Measurements from ENCODE around the gene DIAPH2. TPM values are rescaled to one million over a fixed set of nuclear protein-coding genes. Genes with fewer than 3 reads are reported as not detected.

DIAPH2 gene
- total RNA-seq, 2 experiments from 2014 or later, result 11.0 to 11.8 TPM

- H3K27me3 Mint-ChIP-seq, result no peaks in the 10 kb centered on the region
- H3K4me1 Mint-ChIP-seq, result no peaks in the 10 kb centered on the region
- POLR2A ChIA-PET, result no interaction called here
- H3K27ac Mint-ChIP-seq, result no peak overlapping the region
- no peaks in the 10 kb centered on the region for H3K36me3 Mint-ChIP-seq (ENCODE audit: low read depth)
- H3K9me3 Mint-ChIP-seq, result no peaks in the 10 kb centered on the region
- no peak overlapping the region for H3K4me3 Mint-ChIP-seq
- DNase-seq, result no peak
- CTCF ChIA-PET, result no interaction called here
These were observed 294.3 kb downstream of the DIAPH2 start for GRCh38 chrX:96978906-96979305.

DNA sequence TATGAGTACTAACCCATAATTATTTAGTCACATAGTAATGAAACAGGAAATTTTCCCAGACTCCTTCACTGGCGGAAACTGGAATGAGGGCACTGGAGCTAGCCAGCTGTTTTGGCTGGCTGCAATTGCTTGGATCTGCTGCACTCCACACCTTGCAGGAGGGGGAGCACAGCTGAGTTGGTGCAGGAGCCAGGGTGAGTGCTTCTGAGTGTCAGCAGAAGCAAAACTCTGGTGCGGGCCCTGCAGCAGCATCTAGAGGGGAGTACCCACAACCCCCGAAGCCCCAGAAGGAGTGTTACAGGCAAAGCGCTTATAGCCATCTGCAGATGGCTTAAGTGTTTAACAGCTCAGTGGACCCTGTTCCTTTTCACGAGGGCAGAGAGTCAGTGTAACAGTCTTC lies 295.1 kb downstream of the DIAPH2 start:
- H3K9me3 Mint-ChIP-seq, result no peaks in the 10 kb centered on the region
- CTCF ChIA-PET, result no interaction called here
- H3K4me3 Mint-ChIP-seq, result no peak overlapping the region
- no peaks in the 10 kb centered on the region for H3K4me1 Mint-ChIP-seq
- no peak overlapping the region for H3K27ac Mint-ChIP-seq
- POLR2A ChIA-PET, result no interaction called here
- no peaks in the 10 kb centered on the region for H3K36me3 Mint-ChIP-seq (ENCODE audit: low read depth)
- DNase-seq, result no peak
- H3K27me3 Mint-ChIP-seq, result no peaks in the 10 kb centered on the region

- no peaks in the 10 kb centered on the region for H3K4me1 Mint-ChIP-seq
- ChIA-PET CTCF (no interaction called here), POLR2A (no interaction called here)
- no peaks in the 10 kb centered on the region for H3K27me3 Mint-ChIP-seq
- H3K36me3 Mint-ChIP-seq (ENCODE audit: low read depth), result no peaks in the 10 kb centered on the region
- H3K9me3 Mint-ChIP-seq, result no peaks in the 10 kb centered on the region
- no peak for DNase-seq
- no peak overlapping the region for H3K4me3 Mint-ChIP-seq
- no peak overlapping the region for H3K27ac Mint-ChIP-seq
These were observed 297.5 kb downstream of the DIAPH2 start for GRCh38 chrX:96982161-96982560.

DNA sequence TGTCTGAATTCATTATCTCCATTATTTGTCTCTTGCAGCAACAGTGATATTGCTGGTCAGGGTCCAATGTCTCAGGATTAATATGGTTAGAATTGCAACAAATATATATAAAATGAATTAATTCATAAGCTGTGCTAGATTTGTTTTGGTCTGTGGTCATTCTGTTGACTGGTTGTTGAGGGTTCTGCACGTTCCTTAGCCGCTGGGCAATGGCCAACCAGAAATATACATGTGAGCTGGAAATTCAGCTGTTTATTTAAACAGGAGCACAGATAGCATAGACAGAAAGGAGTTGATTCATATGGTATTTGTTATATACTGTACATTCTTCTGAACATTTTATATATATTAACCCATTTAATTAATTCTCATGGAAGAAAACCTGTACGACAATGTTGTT lies 299.9 kb downstream of the DIAPH2 start:
- no peak for DNase-seq
- ChIA-PET POLR2A (no interaction called here), CTCF (no interaction called here)
- Mint-ChIP-seq H3K36me3 (ENCODE audit: low read depth) (no peaks in the 10 kb centered on the region), H3K27me3 (no peaks in the 10 kb centered on the region), H3K9me3 (no peaks in the 10 kb centered on the region), H3K4me1 (no peaks in the 10 kb centered on the region), H3K4me3 (no peak overlapping the region), H3K27ac (no peak overlapping the region)

- H3K36me3 Mint-ChIP-seq (ENCODE audit: low read depth), result no peaks in the 10 kb centered on the region
- H3K9me3 Mint-ChIP-seq, result no peaks in the 10 kb centered on the region
- H3K27ac Mint-ChIP-seq, result no peak overlapping the region
- H3K27me3 Mint-ChIP-seq, result no peaks in the 10 kb centered on the region
- no peak overlapping the region for H3K4me3 Mint-ChIP-seq
- H3K4me1 Mint-ChIP-seq, result no peaks in the 10 kb centered on the region
- POLR2A ChIA-PET, result no interaction called here
- DNase-seq, result no peak
- CTCF ChIA-PET, result no interaction called here
These were observed 300.4 kb downstream of the DIAPH2 start for GRCh38 chrX:96985046-96985445.

DNA sequence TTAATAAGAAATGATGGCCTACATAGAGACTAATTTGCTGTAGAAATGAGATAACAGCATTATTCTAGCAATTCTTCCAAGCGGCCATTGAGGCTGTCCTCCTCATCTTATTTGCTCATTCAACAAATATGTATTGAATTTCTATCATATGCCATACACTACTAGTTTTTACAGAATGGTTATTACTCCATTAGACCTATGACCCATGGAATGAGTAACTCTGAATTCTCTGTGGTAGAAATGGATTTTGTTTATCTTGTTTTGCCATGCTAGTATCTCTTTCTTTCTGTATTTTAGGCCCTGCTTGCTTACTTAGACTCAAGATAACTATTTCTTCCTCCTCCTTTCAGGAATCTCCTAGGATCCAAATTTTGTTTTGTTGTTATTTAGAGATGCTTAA lies 302.6 kb downstream of the DIAPH2 start:
- POLR2A ChIA-PET, result no interaction called here
- Mint-ChIP-seq H3K27me3 (no peaks in the 10 kb centered on the region), H3K9me3 (no peaks in the 10 kb centered on the region), H3K27ac (no peak overlapping the region), H3K4me1 (no peaks in the 10 kb centered on the region), H3K4me3 (no peak overlapping the region), H3K36me3 (ENCODE audit: low read depth) (no peaks in the 10 kb centered on the region)
- CTCF ChIA-PET, result no interaction called here
- DNase-seq, result no peak

- POLR2A ChIA-PET, result no interaction called here
- no peaks in the 10 kb centered on the region for H3K36me3 Mint-ChIP-seq (ENCODE audit: low read depth)
These were observed 305.4 kb downstream of the DIAPH2 start for GRCh38 chrX:96989830-96990571.

DNA sequence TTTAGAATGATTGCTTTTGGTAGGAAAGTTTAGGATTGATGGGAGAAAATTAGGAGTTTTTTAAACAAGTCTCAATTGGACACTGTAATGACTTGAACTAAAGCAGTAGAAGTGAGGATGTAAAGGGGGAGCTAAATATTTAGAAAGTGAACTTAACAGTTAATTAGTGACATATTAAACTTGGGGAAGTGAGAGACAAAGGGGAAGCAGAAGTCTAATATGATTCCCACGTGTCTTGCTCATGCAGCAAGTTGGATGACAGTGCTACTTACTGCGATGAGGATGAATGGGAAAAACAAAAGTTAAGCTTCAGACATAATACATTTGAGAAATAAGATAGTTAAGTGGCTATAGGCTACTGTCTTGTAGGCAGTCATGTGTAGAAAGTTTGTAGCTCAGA lies 309.5 kb downstream of the DIAPH2 start:
- POLR2A ChIA-PET, result no interaction called here

More at GRCh38 chrX:96989830-96990571, 305.4 kb downstream of the DIAPH2 start:
- Mint-ChIP-seq H3K4me3 (no peak overlapping the region), H3K4me1 (no peaks in the 10 kb centered on the region), H3K9me3 (no peaks in the 10 kb centered on the region), H3K27ac (no peak overlapping the region), H3K27me3 (no peaks in the 10 kb centered on the region)
- no peak for DNase-seq
- CTCF ChIA-PET, result no interaction called here

GRCh38 chrX:96997196-96997595 lies 312.6 kb downstream of the DIAPH2 start:
- POLR2A ChIA-PET, result no interaction called here
- CTCF ChIA-PET, result no interaction called here
- H3K36me3 Mint-ChIP-seq (ENCODE audit: low read depth), result no peaks in the 10 kb centered on the region
- no peaks in the 10 kb centered on the region for H3K4me1 Mint-ChIP-seq
- H3K9me3 Mint-ChIP-seq, result no peaks in the 10 kb centered on the region
- DNase-seq, result no peak
- no peak overlapping the region for H3K4me3 Mint-ChIP-seq
- H3K27ac Mint-ChIP-seq, result no peak overlapping the region
- no peaks in the 10 kb centered on the region for H3K27me3 Mint-ChIP-seq

More for the DNA sequence above, 309.5 kb downstream of the DIAPH2 start:
- no peak overlapping the region for H3K4me3 Mint-ChIP-seq
- H3K36me3 Mint-ChIP-seq (ENCODE audit: low read depth), result no peaks in the 10 kb centered on the region
- no peaks in the 10 kb centered on the region for H3K9me3 Mint-ChIP-seq
- H3K27ac Mint-ChIP-seq, result no peak overlapping the region
- no peaks in the 10 kb centered on the region for H3K4me1 Mint-ChIP-seq
- no peak for DNase-seq
- no peaks in the 10 kb centered on the region for H3K27me3 Mint-ChIP-seq
- CTCF ChIA-PET, result no interaction called here

GRCh38 chrX:97000682-97001368 lies 316.2 kb downstream of the DIAPH2 start:
- Mint-ChIP-seq H3K4me1 (no peaks in the 10 kb centered on the region), H3K4me3 (no peak overlapping the region), H3K27ac (no peak overlapping the region), H3K36me3 (ENCODE audit: low read depth) (no peaks in the 10 kb centered on the region), H3K9me3 (no peaks in the 10 kb centered on the region), H3K27me3 (no peaks in the 10 kb centered on the region)
- CTCF ChIA-PET, result no interaction called here
- no peak for DNase-seq
- POLR2A ChIA-PET, result no interaction called here

GRCh38 chrX:97006167-97006566 lies 321.5 kb downstream of the DIAPH2 start:
- ChIA-PET POLR2A (no interaction called here), CTCF (no interaction called here)
- Mint-ChIP-seq H3K36me3 (ENCODE audit: low read depth) (no peaks in the 10 kb centered on the region), H3K4me3 (no peak overlapping the region), H3K27ac (no peak overlapping the region), H3K27me3 (no peaks in the 10 kb centered on the region), H3K9me3 (no peaks in the 10 kb centered on the region), H3K4me1 (no peaks in the 10 kb centered on the region)
- no peak for DNase-seq

DNA sequence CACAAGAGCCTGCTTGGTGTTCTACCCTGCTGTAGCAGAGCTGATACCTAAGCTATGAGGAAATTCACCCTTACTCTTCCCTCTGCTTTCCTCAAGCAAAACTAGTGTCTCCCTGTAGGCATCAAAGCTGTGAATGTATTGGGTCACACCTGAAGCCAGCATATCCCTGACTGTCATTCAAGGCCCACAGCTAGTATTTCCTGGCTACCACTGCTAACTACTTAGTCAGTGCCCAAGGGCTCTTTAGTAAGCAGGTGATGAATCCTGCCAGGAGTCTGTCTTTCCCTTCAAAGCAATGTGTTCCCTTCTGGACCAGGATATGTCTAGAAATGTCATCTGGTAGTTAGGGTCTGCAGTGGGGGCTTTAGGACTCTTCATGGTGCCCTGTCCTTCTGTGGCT lies 324.7 kb downstream of the DIAPH2 start:
- H3K36me3 Mint-ChIP-seq (ENCODE audit: low read depth), result no peaks in the 10 kb centered on the region
- H3K4me1 Mint-ChIP-seq, result no peaks in the 10 kb centered on the region
- H3K9me3 Mint-ChIP-seq, result no peaks in the 10 kb centered on the region
- no peak for DNase-seq
- no peaks in the 10 kb centered on the region for H3K27me3 Mint-ChIP-seq
- no peak overlapping the region for H3K27ac Mint-ChIP-seq
- ChIA-PET CTCF (no interaction called here), POLR2A (no interaction called here)
- no peak overlapping the region for H3K4me3 Mint-ChIP-seq

GRCh38 chrX:97011540-97011939 lies 326.9 kb downstream of the DIAPH2 start:
- ChIA-PET CTCF (no interaction called here), POLR2A (no interaction called here)
- Mint-ChIP-seq H3K4me3 (no peak overlapping the region), H3K36me3 (ENCODE audit: low read depth) (no peaks in the 10 kb centered on the region), H3K9me3 (no peaks in the 10 kb centered on the region), H3K4me1 (no peaks in the 10 kb centered on the region), H3K27ac (no peak overlapping the region), H3K27me3 (no peaks in the 10 kb centered on the region)
- DNase-seq, result no peak

DNA sequence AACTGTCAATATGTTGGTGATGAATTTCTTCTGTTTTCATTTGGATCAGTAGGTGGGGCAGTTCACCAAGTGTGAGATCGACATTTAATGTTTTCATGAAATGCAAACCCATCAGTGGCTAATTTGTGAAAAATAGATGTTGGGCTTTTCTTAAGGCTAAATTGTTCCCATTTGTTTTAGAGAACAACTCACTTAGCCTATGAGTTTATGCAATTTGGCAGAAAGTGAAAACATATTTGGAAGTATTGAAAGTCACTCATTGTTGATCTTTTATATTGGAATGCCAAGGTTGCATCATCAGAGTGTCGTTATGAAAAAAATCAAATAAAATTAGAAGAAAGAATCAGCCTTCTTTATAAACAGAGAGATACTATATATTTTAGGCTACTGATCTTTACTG lies 331.5 kb downstream of the DIAPH2 start:
- no peaks in the 10 kb centered on the region for H3K27me3 Mint-ChIP-seq
- POLR2A ChIA-PET, result no interaction called here
- CTCF ChIA-PET, result no interaction called here
- H3K4me1 Mint-ChIP-seq, result no peaks in the 10 kb centered on the region
- no peaks in the 10 kb centered on the region for H3K36me3 Mint-ChIP-seq (ENCODE audit: low read depth)
- H3K4me3 Mint-ChIP-seq, result no peak overlapping the region
- no peaks in the 10 kb centered on the region for H3K9me3 Mint-ChIP-seq
- H3K27ac Mint-ChIP-seq, result no peak overlapping the region
- no peak for DNase-seq
